HG02970 (cell line): ENCODE results near the gene PICK1.

Experiments used
- ATAC-seq: cut with Tn5 transposase; IDR thresholded peaks from one replicate; pipeline ENCODE4 v1.9.1; 2021; ENCODE audit warnings: mild to moderate bottlenecking, moderate library complexity, moderate number of reproducible peaks; ENCODE audit not compliant: unreplicated experiment, low FRiP score

PICK1 gene

GRCh38 chr22:38046070-38046748, 11.0 kb upstream of the PICK1 start:
- no peak for ATAC-seq

GRCh38 chr22:38049812-38050619, 7.2 kb upstream of the PICK1 start:
- ATAC-seq, result no peak

- no peak for ATAC-seq
Measured at GRCh38 chr22:38050720-38051119, 6.5 kb upstream of the PICK1 start.

GRCh38 chr22:38051261-38051660, 5.9 kb upstream of the PICK1 start:
- no peak for ATAC-seq

GRCh38 chr22:38051900-38052862, 5.0 kb upstream of the PICK1 start:
- peak; percentile 57 for ATAC-seq

- no peak for ATAC-seq
Measured at GRCh38 chr22:38062791-38063190, 5.6 kb downstream of the PICK1 start.

GRCh38 chr22:38065539-38065938, 8.3 kb downstream of the PICK1 start:
- no peak for ATAC-seq

- ATAC-seq, result no peak
Measured at GRCh38 chr22:38066381-38067027, 9.3 kb downstream of the PICK1 start.

- ATAC-seq, result no peak
Measured at GRCh38 chr22:38067028-38067415, 9.8 kb downstream of the PICK1 start.

GRCh38 chr22:38067761-38068360, 10.7 kb downstream of the PICK1 start:
- ATAC-seq, result no peak

- no peak for ATAC-seq
Measured at GRCh38 chr22:38068641-38069371, 11.6 kb downstream of the PICK1 start.

GRCh38 chr22:38069372-38070249, 12.4 kb downstream of the PICK1 start:
- ATAC-seq, result no peak

- no peak for ATAC-seq
Measured at GRCh38 chr22:38070250-38070921, 13.2 kb downstream of the PICK1 start.

- ATAC-seq, result no peak
Measured at GRCh38 chr22:38071421-38072321, 14.5 kb downstream of the PICK1 start.

- no peak for ATAC-seq
Measured at GRCh38 chr22:38072322-38073149, 15.3 kb downstream of the PICK1 start.
